Lower leg skin (tissue), 4 donors: ENCODE measurements around the gene ANO1. TPM values are rescaled to one million over a fixed set of nuclear protein-coding genes. Genes with fewer than 3 reads are reported as not detected.

ENCODE experiments used
- DNase-seq, 2 donors: peaks; one replicate each; pipeline ENCODE4 v3.0.0-alpha.2; 2019; ENCODE audit warnings: low spot score in 2 of 2
- H3K4me3 ChIP-seq: fragments of 200-600 bp; sonication (generic); 2 replicates; pipeline ENCODE4 v1.5.1; 2017; ENCODE audit warnings: mild to moderate bottlenecking, low read depth; ENCODE audit not compliant: poor library complexity, severe bottlenecking
- CTCF ChIP-seq, 3 donors: fragments of 450-650 bp; IDR thresholded peaks; one replicate each; pipeline ENCODE4 v1.5.1; 2016; ENCODE audit warnings: antibody characterized with exemption in 3 of 3, mild to moderate bottlenecking in 3 of 3, moderate library complexity in 2 of 3
- POLR2A ChIP-seq, 2 donors: fragments of 450-650 bp; IDR thresholded peaks; one replicate each; pipeline ENCODE4 v1.6.1; 2016 to 2017; ENCODE audit warnings: antibody characterized with exemption in 2 of 2, mild to moderate bottlenecking in 1 of 2, moderate library complexity in 1 of 2
- WGBS, 2 donors: methylation state at CpG; one replicate each; pipeline ENCODE4 v1.1.5; 2018; 5-methylcytosine and 5-hydroxymethylcytosine counted together
- intact Hi-C: fragments of 100-400 bp; cut with DNase I; formaldehyde crosslinking; loops from one replicate; pipeline ENCODE4 v1.15.0; 2023; ENCODE audit warnings: low total_unique reads
- total RNA-seq, 4 donors: library from RNA; depleted of rRNA; stranded (reverse); fragments of >200 nt; gene quantifications; one replicate each; pipeline ENCODE4 v1.1.0, GENCODE V29; 2016

ANO1 gene
- total RNA-seq, 4 donors from 2014 or later: 55.1 to 106 (median 76.8) TPM

- DNase-seq: no peak
- H3K4me3 ChIP-seq: no peak overlapping the region
- WGBS, 2 donors: 84 to 90% methylated on average over 9 to 10 of the region's 10 CpGs
- TF ChIP-seq CTCF (IDR thresholded peaks at IDR 0.05) (no peak), POLR2A (IDR thresholded peaks at IDR 0.05) (no peak)
- intact Hi-C loops: no loop called here
These were observed 86.6 kb downstream of the ANO1 start for GRCh38 chr11:70164705-70165104.

- intact Hi-C loops: no loop called here
These were observed 89.0 kb downstream of the ANO1 start for GRCh38 chr11:70167120-70167519.

GRCh38 chr11:70167723-70168404, 89.7 kb downstream of the ANO1 start:
- intact Hi-C loops: no loop called here
- H3K4me3 ChIP-seq: no peak overlapping the region
- WGBS, 2 donors: 92 to 95% methylated on average over 12 to 17 of the region's 17 CpGs
- TF ChIP-seq CTCF (IDR thresholded peaks at IDR 0.05): no peak
- no peak for TF ChIP-seq POLR2A (IDR thresholded peaks at IDR 0.05)
- no peak for DNase-seq

More at GRCh38 chr11:70167120-70167519, 89.0 kb downstream of the ANO1 start:
- no peak for DNase-seq
- no peak for TF ChIP-seq POLR2A (IDR thresholded peaks at IDR 0.05)
- no peak for TF ChIP-seq CTCF (IDR thresholded peaks at IDR 0.05)
- WGBS, 2 donors: 84 to 91% methylated on average over 9 of the region's 9 CpGs
- no peak overlapping the region for H3K4me3 ChIP-seq

- WGBS, 2 donors: 90 to 92% methylated on average over 6 of the region's 6 CpGs
- no peak overlapping the region for H3K4me3 ChIP-seq
- no peak for DNase-seq
- TF ChIP-seq POLR2A (IDR thresholded peaks at IDR 0.05): no peak
- TF ChIP-seq CTCF (IDR thresholded peaks at IDR 0.05): no peak
- intact Hi-C loops: no loop called here
These were observed 90.3 kb downstream of the ANO1 start for GRCh38 chr11:70168405-70168754.

- WGBS, 2 donors: 64 to 79% methylated on average over 6 to 11 of the region's 11 CpGs
- no peak for TF ChIP-seq CTCF (IDR thresholded peaks at IDR 0.05)
- TF ChIP-seq POLR2A (IDR thresholded peaks at IDR 0.05): no peak
- no peak for DNase-seq
- no peak overlapping the region for H3K4me3 ChIP-seq
- intact Hi-C loops: no loop called here
These were observed 91.0 kb downstream of the ANO1 start for GRCh38 chr11:70169127-70169526.

GRCh38 chr11:70169632-70170031, 91.5 kb downstream of the ANO1 start:
- H3K4me3 ChIP-seq: no peak overlapping the region
- TF ChIP-seq CTCF (IDR thresholded peaks at IDR 0.05) (no peak), POLR2A (IDR thresholded peaks at IDR 0.05) (no peak)
- DNase-seq: no peak
- 57 to 76% methylated on average over 7 to 8 of the region's 8 CpGs for WGBS, 2 donors
- intact Hi-C loops: no loop called here
